HepG2 (cell line): ENCODE data around the gene FSD2.

Experiments
- AFF4 ChIP-seq: sonication (generic); formaldehyde crosslinking; IDR thresholded peaks from 2 replicates; pipeline ENCODE4 v1.4.0; 2020; ENCODE audit warnings: missing genetic modification reagents
- CSRNP1 ChIP-seq: sonication (generic); formaldehyde crosslinking; IDR thresholded peaks from 2 replicates; pipeline ENCODE4 v1.8.1; 2023; ENCODE audit warnings: mild to moderate bottlenecking, missing genetic modification reagents
- MED13 ChIP-seq: sonication (generic); formaldehyde crosslinking; IDR thresholded peaks from 2 replicates; pipeline ENCODE4 v1.5.0; 2020; ENCODE audit warnings: missing genetic modification reagents
- MEIS2 ChIP-seq: sonication (generic); formaldehyde crosslinking; IDR thresholded peaks from 2 replicates; pipeline ENCODE4 v1.9.0; 2021; ENCODE audit warnings: mild to moderate bottlenecking, missing genetic modification reagents
- POLR2A ChIP-seq, 2 experiments: IDR thresholded peaks; 2 replicates each; pipeline ENCODE4 v1.6.1; 2011; ENCODE audit warnings: low read depth in 2 of 2, low read length in 2 of 2, mild to moderate bottlenecking in 1 of 2, moderate library complexity in 1 of 2; ENCODE audit not compliant: insufficient read depth in 1 of 2
- TCF7L2 ChIP-seq: IDR thresholded peaks from 2 replicates; pipeline ENCODE4 v1.6.1; 2011; ENCODE audit warnings: mild to moderate bottlenecking, low read depth, low read length, moderate library complexity
- YY1 ChIP-seq: IDR thresholded peaks from 2 replicates; pipeline ENCODE4 v1.6.1; 2011; ENCODE audit warnings: low read length, low read depth, moderate library complexity, mild to moderate bottlenecking; ENCODE audit not compliant: insufficient read depth, insufficient replicate concordance
- ZFP1 ChIP-seq: IDR thresholded peaks from 2 replicates; pipeline ENCODE4 v1.6.1; 2016

GRCh38 chr15:82751308-82751707 lies 54.6 kb downstream of the FSD2 start:
- TF ChIP-seq ZFP1 (no peak), MED13 (no peak), MEIS2 (CRISPR knock-in tag) (no peak), YY1 (no peak), TCF7L2 (no peak), CSRNP1 (CRISPR knock-in tag) (no peak), POLR2A (IDR thresholded peaks at IDR 0.05; ENCODE audit: insufficient read depth in 1 of 2, low read depth in 2 of 2, low read length in 2 of 2) (no peak), AFF4 (CRISPR knock-in tag) (no peak)
